DOHH2 (cell line): ENCODE results near the gene CDHR1.

Experiments used
- H3F3A ChIP-seq: fragments of 200-600 bp; sonication (generic), shearing (Covaris generic); 2 replicates; pipeline ENCODE4 v1.6.0; 2016; ENCODE audit warnings: antibody characterized with exemption, mild to moderate bottlenecking; ENCODE audit not compliant: control insufficient read depth, insufficient read depth
- H3K27ac ChIP-seq: fragments of 200-600 bp; sonication (generic); 2 replicates; pipeline ENCODE4 v1.5.1; 2014; ENCODE audit warnings: low read depth, mild to moderate bottlenecking, low read length, moderate library complexity
- H3K27me3 ChIP-seq: fragments of 200-600 bp; sonication (generic); 2 replicates; pipeline ENCODE4 v1.6.1; 2014; ENCODE audit warnings: mild to moderate bottlenecking, low read length, mixed read lengths; ENCODE audit not compliant: control insufficient read depth
- H3K36me3 ChIP-seq: fragments of 200-600 bp; sonication (generic); 2 replicates; pipeline ENCODE4 v1.6.1; 2014; ENCODE audit warnings: mild to moderate bottlenecking, low read length, moderate library complexity, mixed read lengths; ENCODE audit not compliant: control insufficient read depth
- H3K4me1 ChIP-seq: fragments of 200-600 bp; sonication (generic); 2 replicates; pipeline ENCODE4 v1.6.1; 2014; ENCODE audit warnings: mild to moderate bottlenecking, low read length, mixed read lengths; ENCODE audit not compliant: control insufficient read depth
- H3K4me2 ChIP-seq: fragments of 200-600 bp; sonication (generic); 2 replicates; pipeline ENCODE4 v1.6.0; 2014; ENCODE audit warnings: mild to moderate bottlenecking, low read length, moderate library complexity
- H3K4me3 ChIP-seq: fragments of 200-600 bp; sonication (generic); 2 replicates; pipeline ENCODE4 v1.5.1; 2014; ENCODE audit warnings: mild to moderate bottlenecking, low read length, mixed read lengths
- H3K79me2 ChIP-seq: fragments of 200-600 bp; sonication (generic); 2 replicates; pipeline ENCODE4 v1.6.1; 2014; ENCODE audit warnings: mild to moderate bottlenecking, low read length, mixed read lengths; ENCODE audit not compliant: control insufficient read depth
- H3K9me2 ChIP-seq: fragments of 200-600 bp; sonication (generic); replicated peaks from 2 replicates; pipeline ENCODE4 v1.6.1; 2014; ENCODE audit warnings: mild to moderate bottlenecking, low read length, mixed read lengths; ENCODE audit not compliant: control insufficient read depth
- H3K9me3 ChIP-seq: fragments of 200-600 bp; sonication (generic); 2 replicates; pipeline ENCODE4 v1.6.1; 2014; ENCODE audit warnings: antibody characterized with exemption, low read length, mixed read lengths; ENCODE audit not compliant: control insufficient read depth, insufficient read depth
- H4K20me1 ChIP-seq: fragments of 200-600 bp; sonication (generic); 2 replicates; pipeline ENCODE4 v1.6.0; 2014; ENCODE audit warnings: low read depth, mild to moderate bottlenecking, antibody characterized with exemption, low read length, moderate library complexity; ENCODE audit not compliant: control insufficient read depth, insufficient read depth
- EZH2phosphoT487 ChIP-seq: fragments of 200-600 bp; sonication (generic); IDR thresholded peaks from 2 replicates; pipeline ENCODE4 v1.6.1; 2017; ENCODE audit warnings: borderline replicate concordance, mild to moderate bottlenecking, antibody characterized with exemption, low read length, moderate library complexity, mixed read lengths
- TF ChIP-seq, protein P1 (sequence below): fragments of 200-600 bp; sonication (generic); IDR thresholded peaks from one replicate; pipeline ENCODE4 v1.5.1; 2014; ENCODE audit warnings: antibody characterized with exemption, mild to moderate bottlenecking, low read depth, low read length; ENCODE audit not compliant: poor library complexity, severe bottlenecking

Gene CDHR1

DNA sequence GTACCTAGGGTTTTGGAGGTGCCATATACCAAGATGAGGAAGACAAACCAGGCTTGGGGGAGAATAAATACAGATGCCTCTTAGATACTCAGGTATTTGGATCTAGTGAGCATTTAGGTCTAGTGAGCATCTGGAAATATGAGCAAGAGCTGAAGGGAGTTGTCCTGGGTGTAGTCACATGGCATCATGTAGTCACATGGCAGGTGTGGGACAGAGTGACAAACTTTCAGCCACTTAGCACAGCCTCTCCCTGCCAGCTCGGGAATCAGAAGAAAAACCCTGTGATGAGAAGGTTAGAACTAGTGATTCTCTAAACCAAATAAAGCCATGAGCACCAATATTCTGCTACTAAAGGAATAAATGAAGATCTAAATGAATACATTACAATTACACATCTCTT is 74.8 kb downstream of the CDHR1 start:
- Histone ChIP-seq H3K4me3 (no peak overlapping the region), H3K36me3 (no peaks in the 10 kb centered on the region), H3K27ac (no peak overlapping the region), H3K9me3 (no peaks in the 10 kb centered on the region), H3K4me1 (no peaks in the 10 kb centered on the region), H3F3A (no peaks in the 10 kb centered on the region), H3K4me2 (no peak overlapping the region), H3K9me2 (no peaks in the 10 kb centered on the region), H4K20me1 (no peaks in the 10 kb centered on the region), H3K27me3 (peaks cover 15% of the 10 kb centered on the region), H3K79me2 (no peaks in the 10 kb centered on the region)
- no peak for TF ChIP-seq EZH2phosphoT487
- TF ChIP-seq, protein P1, sequence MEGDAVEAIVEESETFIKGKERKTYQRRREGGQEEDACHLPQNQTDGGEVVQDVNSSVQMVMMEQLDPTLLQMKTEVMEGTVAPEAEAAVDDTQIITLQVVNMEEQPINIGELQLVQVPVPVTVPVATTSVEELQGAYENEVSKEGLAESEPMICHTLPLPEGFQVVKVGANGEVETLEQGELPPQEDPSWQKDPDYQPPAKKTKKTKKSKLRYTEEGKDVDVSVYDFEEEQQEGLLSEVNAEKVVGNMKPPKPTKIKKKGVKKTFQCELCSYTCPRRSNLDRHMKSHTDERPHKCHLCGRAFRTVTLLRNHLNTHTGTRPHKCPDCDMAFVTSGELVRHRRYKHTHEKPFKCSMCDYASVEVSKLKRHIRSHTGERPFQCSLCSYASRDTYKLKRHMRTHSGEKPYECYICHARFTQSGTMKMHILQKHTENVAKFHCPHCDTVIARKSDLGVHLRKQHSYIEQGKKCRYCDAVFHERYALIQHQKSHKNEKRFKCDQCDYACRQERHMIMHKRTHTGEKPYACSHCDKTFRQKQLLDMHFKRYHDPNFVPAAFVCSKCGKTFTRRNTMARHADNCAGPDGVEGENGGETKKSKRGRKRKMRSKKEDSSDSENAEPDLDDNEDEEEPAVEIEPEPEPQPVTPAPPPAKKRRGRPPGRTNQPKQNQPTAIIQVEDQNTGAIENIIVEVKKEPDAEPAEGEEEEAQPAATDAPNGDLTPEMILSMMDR: no peak
